Measurements from ENCODE around the gene VSTM2L. TPM values are rescaled to one million over a fixed set of nuclear protein-coding genes. Genes with fewer than 3 reads are reported as not detected.

The VSTM2L gene
- polyA plus RNA-seq, 1 of the 3 experiments (the other 2 are of a cell fraction): 5.1 TPM

DNA sequence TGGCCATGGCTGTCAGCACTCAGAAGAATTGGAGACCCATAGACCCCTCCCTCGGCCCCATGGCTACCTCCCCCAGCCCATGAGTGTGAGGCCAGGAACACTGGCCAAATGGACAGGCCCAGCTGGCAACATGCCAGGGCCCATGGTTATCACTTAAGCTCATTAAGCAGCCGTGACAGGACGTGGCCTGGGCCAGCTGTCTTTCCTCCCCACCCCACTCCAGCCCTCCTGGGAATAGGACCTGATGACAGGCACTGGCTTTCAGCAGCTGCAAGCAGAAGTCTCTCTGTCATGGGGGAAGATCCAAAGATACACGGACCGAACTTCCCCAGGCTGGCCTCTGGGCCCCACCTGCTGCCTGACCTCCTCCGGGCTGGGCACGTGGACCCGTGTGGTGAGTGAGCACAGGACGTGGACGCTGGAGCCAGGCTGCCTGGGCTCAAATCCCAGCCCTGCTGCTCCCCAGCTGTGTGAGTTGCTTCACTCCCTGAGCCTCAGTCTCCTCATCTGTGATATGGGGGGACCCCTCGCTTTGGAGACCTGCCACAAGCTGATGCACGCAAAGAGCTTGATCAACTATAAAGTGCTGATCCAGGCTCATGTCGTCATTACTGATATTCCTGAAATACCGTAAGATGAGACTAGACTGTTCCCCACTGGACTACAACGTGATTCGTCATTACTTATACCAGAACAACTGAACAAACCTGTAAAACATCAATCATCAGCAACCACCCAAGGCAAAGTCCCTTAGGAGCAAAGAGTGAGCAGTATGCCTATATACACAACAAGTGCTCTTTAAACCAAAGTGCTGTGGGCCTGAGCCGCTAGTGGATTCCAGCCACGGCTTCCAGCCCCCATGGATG lies 22.0 kb upstream of the VSTM2L start:
- Histone ChIP-seq H3F3A (replicated peaks; ENCODE audit: insufficient read depth) (no peaks in the 10 kb centered on the region), H3K9ac (no peak overlapping the region), H3K79me2 (ENCODE audit: insufficient read depth) (no peaks in the 10 kb centered on the region), H3K36me3 (replicated peaks in 1 of 2; ENCODE audit: control insufficient read depth in 1 of 2, insufficient read depth in 2 of 2, low read length in 1 of 2) (no peaks in the 10 kb centered on the region), H3K9me3 (no peaks in the 10 kb centered on the region), H3K4me2 (no peak overlapping the region), H3K27ac (ENCODE audit: low read depth in 2 of 2, low read length in 1 of 2) (peak overlapping the region in 1 of 2 experiments; percentile 77; a peak in 2 of 4 replicates), H3K27me3 (ENCODE audit: insufficient read depth) (no peaks in the 10 kb centered on the region), H4K20me1 (ENCODE audit: insufficient read depth) (no peaks in the 10 kb centered on the region), H3K9me2 (no peaks in the 10 kb centered on the region), H2AFZ (ENCODE audit: low read depth) (no peak overlapping the region), H3K4me1 (ENCODE audit: control insufficient read depth in 1 of 2, insufficient read depth in 2 of 2, low read depth in 1 of 2, low read length in 1 of 2) (peaks cover 0 to 42% of the 10 kb centered on the region in 2 experiments; a peak in 2 of 4 replicates), H3K4me3 (ENCODE audit: low read depth in 2 of 2, low read length in 1 of 2) (no peak overlapping the region)
- CTCF ChIA-PET: interaction anchor here (0.8 to 4.3 kb wide), 8 partner anchors 13 to 316 kb away, joined by 3 to 30 read pairs (median 4); partner anchors contain the start of gene VSTM2L
- POLR2A ChIA-PET: interaction anchor here (0.6 to 0.8 kb wide), 3 partner anchors 17 to 169 kb away, joined by 3 read pairs; no protein-coding TSS in a partner anchor
- WGBS (ENCODE audit: low lambda C conversion rate): 51% methylated on average over 10 of the region's 18 CpGs
- peak; percentile 96 for DNase-seq
- TF ChIP-seq MXI1 (IDR thresholded peaks at IDR 0.05; ENCODE audit: low read depth, low read length) (peak; percentile 92), MAX (IDR thresholded peaks at IDR 0.05; ENCODE audit: low read depth) (no peak), ELF1 (IDR thresholded peaks at IDR 0.05) (no peak), JUND (IDR thresholded peaks at IDR 0.05) (no peak), REST (IDR thresholded peaks at IDR 0.05; ENCODE audit: low read depth, low read length) (no peak), POLR2AphosphoS5 (IDR thresholded peaks at IDR 0.05; ENCODE audit: low read depth, low read length) (no peak), RCOR1 (IDR thresholded peaks at IDR 0.05; ENCODE audit: low read length) (peak; percentile 97), GATA2 (CRISPR knock-in tag; IDR thresholded peaks at IDR 0.05) (peak; percentile 99), NFIC (IDR thresholded peaks at IDR 0.05; ENCODE audit: borderline replicate concordance) (peak; percentile 74), EZH2phosphoT487 (IDR thresholded peaks at IDR 0.05; ENCODE audit: borderline replicate concordance, low read depth) (no peak), NRF1 (IDR thresholded peaks at IDR 0.05; ENCODE audit: low read depth, low read length) (no peak), USF1 (IDR thresholded peaks at IDR 0.05; ENCODE audit: borderline replicate concordance, low read depth) (no peak), TAF1 (IDR thresholded peaks at IDR 0.05; ENCODE audit: borderline replicate concordance, low read depth, low read length) (no peak), TCF12 (IDR thresholded peaks at IDR 0.05) (peak; percentile 65), FOSL2 (IDR thresholded peaks at IDR 0.05; ENCODE audit: borderline replicate concordance, low read depth) (no peak), TEAD4 (IDR thresholded peaks at IDR 0.05; ENCODE audit: borderline replicate concordance, insufficient read depth) (no peak), CHD2 (IDR thresholded peaks at IDR 0.05; ENCODE audit: low read length, partially characterized antibody) (peak; percentile 93), SMC3 (IDR thresholded peaks at IDR 0.05; ENCODE audit: low read depth, low read length) (no peak), MEF2A (IDR thresholded peaks at IDR 0.05; ENCODE audit: borderline replicate concordance, low read depth) (no peak), FOXM1 (IDR thresholded peaks at IDR 0.05; ENCODE audit: low read depth) (no peak), FOXJ3 (CRISPR knock-in tag; IDR thresholded peaks at IDR 0.05) (peak; percentile 98), RXRA (IDR thresholded peaks at IDR 0.05; ENCODE audit: borderline replicate concordance, low read depth) (no peak)
- TF ChIP-seq, protein P1, sequence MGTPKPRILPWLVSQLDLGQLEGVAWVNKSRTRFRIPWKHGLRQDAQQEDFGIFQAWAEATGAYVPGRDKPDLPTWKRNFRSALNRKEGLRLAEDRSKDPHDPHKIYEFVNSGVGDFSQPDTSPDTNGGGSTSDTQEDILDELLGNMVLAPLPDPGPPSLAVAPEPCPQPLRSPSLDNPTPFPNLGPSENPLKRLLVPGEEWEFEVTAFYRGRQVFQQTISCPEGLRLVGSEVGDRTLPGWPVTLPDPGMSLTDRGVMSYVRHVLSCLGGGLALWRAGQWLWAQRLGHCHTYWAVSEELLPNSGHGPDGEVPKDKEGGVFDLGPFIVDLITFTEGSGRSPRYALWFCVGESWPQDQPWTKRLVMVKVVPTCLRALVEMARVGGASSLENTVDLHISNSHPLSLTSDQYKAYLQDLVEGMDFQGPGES (IDR thresholded peaks at IDR 0.05; ENCODE audit: low read depth, low read length): no peak
- TF ChIP-seq, protein P2, sequence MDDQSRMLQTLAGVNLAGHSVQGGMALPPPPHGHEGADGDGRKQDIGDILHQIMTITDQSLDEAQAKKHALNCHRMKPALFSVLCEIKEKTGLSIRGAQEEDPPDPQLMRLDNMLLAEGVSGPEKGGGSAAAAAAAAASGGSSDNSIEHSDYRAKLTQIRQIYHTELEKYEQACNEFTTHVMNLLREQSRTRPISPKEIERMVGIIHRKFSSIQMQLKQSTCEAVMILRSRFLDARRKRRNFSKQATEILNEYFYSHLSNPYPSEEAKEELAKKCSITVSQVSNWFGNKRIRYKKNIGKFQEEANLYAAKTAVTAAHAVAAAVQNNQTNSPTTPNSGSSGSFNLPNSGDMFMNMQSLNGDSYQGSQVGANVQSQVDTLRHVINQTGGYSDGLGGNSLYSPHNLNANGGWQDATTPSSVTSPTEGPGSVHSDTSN (IDR thresholded peaks at IDR 0.05): peak; percentile 27; the same call in 1 of the 2 replicates
- TF ChIP-seq, protein P3, sequence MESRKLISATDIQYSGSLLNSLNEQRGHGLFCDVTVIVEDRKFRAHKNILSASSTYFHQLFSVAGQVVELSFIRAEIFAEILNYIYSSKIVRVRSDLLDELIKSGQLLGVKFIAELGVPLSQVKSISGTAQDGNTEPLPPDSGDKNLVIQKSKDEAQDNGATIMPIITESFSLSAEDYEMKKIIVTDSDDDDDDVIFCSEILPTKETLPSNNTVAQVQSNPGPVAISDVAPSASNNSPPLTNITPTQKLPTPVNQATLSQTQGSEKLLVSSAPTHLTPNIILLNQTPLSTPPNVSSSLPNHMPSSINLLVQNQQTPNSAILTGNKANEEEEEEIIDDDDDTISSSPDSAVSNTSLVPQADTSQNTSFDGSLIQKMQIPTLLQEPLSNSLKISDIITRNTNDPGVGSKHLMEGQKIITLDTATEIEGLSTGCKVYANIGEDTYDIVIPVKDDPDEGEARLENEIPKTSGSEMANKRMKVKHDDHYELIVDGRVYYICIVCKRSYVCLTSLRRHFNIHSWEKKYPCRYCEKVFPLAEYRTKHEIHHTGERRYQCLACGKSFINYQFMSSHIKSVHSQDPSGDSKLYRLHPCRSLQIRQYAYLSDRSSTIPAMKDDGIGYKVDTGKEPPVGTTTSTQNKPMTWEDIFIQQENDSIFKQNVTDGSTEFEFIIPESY (IDR thresholded peaks at IDR 0.05; ENCODE audit: borderline replicate concordance, low read depth): no peak

All from SK-N-SH (cell line).